Caki2 (cell line): Measurements from ENCODE around the gene PNPLA4. TPM values are rescaled to one million over a fixed set of nuclear protein-coding genes. Genes with fewer than 3 reads are reported as not detected.

Experiments
- DNase-seq: peaks from one replicate; pipeline ENCODE4 v3.0.0-alpha.2; 2015; ENCODE audit warnings: low read depth
- in situ Hi-C: cut with HindIII; loops from 2 replicates; pipeline ENCODE4 v1.10.0; 2016; ENCODE audit warnings: low sequenced_read_pairs, low pct_unique_long_range_greater_than_20kb, mixed read lengths
- total RNA-seq: library from RNA; depleted of rRNA; stranded (reverse); fragments of >200 nt; shearing (Covaris generic); gene quantifications from 2 replicates; pipeline ENCODE4 v1.2.3, GENCODE V29; 2014; ENCODE audit warnings: low replicate concordance; rRNA removed

Gene PNPLA4, protein sequence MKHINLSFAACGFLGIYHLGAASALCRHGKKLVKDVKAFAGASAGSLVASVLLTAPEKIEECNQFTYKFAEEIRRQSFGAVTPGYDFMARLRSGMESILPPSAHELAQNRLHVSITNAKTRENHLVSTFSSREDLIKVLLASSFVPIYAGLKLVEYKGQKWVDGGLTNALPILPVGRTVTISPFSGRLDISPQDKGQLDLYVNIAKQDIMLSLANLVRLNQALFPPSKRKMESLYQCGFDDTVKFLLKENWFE
- total RNA-seq = 26.7 and 39.2 TPM in 2 replicates

DNA sequence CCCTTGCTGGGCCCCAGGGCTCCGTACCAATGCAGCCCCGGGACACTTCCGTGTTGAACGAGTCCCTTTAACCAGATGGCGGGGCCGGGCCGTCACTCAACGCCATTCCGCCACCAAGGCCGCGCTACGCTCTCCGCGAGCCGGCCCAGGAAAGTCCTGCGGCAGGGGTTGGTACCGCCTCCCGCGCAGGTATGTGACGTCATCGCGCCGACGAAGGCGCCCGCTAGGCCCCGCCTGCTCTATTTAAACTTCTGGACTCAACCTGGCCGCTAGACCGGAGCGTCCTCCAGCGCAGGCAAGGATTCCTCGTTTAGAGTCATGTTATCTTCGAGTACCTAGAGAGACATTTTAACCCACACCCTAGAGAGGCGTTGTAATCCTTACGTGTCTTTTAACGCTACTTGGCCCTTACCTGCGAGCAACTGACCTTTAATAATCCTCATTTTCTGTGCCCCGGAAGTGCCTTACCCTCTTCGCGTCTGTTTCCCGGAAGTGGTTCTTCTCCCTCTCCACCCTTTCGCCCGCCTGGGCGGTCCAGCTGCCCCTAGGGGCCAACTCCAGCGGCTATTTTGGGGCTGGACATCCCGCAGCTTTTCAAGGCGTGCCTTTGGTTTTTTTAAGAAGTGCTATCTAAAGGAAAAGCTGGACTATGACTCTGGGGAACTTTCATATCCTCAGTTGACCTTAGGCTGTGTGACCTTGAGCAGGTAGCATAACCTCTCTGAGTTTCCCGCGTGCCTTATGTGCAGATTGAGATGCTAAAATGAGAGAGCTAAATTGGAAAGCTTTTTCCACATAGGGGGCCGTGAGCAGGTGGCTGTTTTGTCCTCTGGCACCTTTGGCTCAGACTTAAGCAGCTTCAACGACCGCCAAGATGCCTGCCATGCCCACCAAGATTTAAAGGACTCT, at the start of gene PNPLA4:
TSS of gene PNPLA4 (minus strand) at position 155 of the 909 bp plus-strand sequence. CDS start 1,294 bp downstream, outside the sequence.
- in situ Hi-C loops = no loop called here

DNA sequence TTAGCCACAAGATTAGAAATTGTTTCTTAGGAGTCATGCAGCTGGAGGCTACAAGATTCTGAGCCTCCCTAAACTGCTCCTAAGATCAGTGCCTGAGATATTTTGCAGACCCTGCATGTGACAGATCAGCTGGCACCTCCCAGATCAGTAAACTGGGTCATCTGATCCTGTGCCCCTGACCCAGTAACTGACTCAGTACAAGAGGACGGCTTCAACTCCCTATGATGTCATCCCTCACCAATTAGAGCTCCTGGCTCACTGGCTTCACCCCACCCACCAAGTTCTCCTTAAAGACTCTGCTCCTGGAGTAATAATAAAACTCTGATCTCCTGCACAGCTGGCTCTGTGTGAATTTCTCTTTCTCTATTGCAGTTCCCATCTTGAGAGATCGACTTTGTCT, 45.4 kb upstream of the PNPLA4 start:
- peak; percentile 1 for DNase-seq
- in situ Hi-C loops = no loop called here

More for the DNA sequence above, at the start of gene PNPLA4:
- DNase-seq = peak; percentile 86

DNA sequence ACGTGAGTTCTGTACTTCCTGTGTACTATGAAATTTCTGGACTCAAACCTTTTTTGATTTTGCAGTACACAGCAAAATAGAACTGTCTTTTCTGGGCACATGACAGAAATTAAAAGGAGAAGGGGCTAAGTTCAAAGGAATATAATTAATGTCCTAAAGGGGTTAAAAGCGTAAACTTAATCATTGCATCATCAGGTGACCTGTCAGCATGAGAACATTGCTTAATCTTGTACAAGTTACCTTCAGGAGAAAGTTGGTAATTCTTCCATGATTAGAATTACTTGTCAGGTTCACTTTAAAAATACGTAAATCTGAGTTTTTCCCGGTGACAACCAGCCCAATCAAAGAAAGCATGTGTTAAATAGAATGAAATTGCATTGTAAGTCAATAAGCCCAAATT, 43.2 kb upstream of the PNPLA4 start:
- in situ Hi-C loops = no loop called here
- no peak for DNase-seq

DNA sequence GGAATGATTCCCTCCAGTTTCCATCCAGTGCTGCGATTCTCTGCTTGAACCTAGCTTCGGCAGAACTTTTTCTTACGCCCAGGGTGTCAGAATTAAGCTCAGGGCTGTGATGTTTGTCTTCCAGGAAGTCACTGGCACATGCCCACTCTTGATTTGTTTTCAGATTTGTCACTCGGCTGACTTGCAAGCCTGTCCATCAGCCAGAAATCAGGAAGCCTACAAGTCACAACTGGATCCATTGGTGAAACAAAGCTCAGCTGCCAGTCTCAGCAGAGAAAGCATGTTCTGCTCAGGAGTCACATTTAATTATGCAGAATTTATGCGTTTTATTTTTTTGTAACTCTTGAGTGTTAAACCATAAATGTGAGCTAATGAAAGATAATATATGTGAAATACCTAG, 38.2 kb upstream of the PNPLA4 start:
- in situ Hi-C loops = no loop called here
- no peak for DNase-seq

DNA sequence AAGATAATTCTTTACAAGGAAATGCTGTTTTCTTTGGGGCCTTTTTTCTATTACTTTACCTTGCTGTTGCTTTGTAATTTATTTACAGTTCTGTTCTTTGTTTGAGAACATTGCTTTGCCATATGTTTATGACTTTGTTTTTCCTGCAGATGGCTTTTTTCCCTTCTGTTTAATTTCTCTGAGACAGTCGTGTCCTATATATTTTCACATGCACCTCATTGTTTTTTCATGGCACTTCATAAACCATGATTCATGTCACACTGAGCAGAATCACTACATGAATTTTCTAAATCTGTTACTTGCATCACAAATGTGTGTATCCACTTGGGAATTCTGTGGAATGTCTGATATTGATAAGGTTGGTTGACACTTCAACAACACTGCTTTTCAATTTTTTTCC, 33.0 kb upstream of the PNPLA4 start:
- in situ Hi-C loops = no loop called here
- no peak for DNase-seq

DNA sequence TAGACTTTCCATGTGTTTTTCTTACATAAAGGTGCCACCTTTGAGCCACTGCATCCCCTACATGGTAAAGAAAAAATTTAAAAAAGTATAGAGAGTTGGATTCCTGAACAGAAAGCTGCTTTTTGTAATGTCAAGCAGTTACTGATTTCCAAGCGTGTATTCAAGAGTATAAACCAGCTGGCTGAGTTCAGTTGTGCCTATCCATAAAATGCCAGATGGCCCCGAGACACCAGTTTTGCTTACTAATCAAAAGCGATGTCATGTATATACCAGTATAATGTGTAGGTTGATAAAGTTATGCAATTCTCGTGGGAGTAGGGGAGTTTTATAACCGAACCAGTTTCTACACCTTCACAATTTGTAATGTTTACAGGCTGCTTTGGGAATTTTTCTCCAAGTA, 26.2 kb upstream of the PNPLA4 start:
- DNase-seq = no peak
- in situ Hi-C loops = no loop called here

DNA sequence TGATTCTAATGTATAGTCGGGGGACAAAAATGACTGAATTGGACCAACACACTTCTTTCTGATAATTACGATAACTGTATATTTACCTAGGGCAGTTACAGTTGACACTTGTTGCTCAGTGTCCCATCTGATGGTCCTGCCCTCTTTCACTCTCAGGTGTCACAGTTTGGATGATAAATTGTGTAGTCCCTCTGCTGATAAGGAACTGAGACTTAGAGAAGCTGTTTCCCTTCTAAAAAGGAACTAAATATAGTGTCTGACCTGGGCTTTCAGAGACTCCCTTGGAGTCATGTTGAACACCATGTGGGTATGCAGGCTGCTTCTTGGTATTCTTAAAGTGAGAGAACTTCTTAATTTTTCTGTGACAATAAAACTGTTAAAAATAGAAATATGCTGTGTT, 23.7 kb upstream of the PNPLA4 start:
- DNase-seq = no peak
- in situ Hi-C loops = no loop called here

DNA sequence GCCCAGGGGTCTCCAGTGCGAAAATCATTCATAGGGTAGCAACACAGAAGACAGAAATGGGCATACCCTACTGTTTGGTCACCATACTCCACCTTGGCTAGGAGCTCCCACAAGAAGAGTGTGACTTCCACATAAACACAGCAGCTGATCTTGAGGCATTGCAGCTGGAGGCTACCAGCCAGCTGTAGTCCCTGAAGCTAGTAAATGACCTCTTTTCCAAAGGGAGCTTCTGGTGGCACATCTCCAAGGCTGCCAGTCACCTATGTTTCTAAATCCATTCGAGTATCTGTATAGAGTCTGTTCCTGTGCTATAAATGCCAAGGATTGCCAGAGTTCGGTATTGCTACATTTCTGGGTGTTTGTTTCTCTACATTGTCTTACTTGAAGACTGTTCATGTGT, 21.3 kb upstream of the PNPLA4 start:
- in situ Hi-C loops = no loop called here
- DNase-seq = no peak

DNA sequence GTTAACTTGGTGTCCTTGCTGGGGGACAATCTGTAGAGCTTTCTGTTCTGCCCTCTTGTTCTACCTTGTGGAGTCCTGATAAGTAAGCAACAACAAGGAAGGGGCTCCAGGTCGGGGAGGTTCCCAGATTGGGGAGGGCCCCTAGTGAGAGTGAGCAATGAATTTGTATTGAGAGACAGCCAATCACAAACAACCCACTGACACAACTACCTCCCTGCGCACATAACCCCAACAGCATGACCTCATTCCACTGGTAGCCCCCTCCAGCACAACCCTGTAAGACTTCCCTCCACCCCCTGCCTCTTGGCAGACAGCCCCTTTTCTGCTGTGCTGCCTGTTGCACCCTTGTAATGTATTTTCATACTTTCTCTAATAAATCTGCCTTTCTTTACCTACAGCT, 19.7 kb upstream of the PNPLA4 start:
- in situ Hi-C loops = no loop called here
- no peak for DNase-seq

DNA sequence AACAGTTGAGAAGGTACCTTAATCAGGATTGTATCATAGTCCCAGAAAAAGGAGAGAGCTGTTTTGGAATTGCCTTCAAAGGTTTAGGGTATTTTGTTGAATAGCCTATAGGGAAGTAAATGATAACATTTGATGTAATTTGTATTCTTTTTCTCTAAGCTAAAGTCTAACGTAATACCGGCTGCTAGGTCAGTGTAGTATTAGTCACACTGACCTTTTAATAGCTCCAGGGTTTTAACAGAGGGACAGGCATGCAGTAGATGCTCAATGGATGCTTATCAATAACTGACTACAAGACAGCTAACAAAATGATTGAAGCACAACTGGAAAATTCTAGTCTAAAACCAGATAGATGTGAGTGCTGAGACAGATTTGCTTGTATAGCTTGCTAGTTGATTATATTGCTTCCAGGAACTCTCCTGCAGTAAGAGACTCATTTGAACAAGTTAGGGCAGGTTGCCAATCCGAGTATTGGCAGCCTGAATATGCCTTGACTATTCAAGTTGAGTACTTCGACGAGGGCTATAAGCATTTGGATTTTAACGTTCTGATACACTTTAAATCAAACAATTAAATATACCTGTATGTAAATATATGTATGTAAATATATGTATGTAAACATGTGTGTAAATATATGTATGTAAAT, 16.5 kb upstream of the PNPLA4 start:
- in situ Hi-C loops = no loop called here
- no peak for DNase-seq

DNA sequence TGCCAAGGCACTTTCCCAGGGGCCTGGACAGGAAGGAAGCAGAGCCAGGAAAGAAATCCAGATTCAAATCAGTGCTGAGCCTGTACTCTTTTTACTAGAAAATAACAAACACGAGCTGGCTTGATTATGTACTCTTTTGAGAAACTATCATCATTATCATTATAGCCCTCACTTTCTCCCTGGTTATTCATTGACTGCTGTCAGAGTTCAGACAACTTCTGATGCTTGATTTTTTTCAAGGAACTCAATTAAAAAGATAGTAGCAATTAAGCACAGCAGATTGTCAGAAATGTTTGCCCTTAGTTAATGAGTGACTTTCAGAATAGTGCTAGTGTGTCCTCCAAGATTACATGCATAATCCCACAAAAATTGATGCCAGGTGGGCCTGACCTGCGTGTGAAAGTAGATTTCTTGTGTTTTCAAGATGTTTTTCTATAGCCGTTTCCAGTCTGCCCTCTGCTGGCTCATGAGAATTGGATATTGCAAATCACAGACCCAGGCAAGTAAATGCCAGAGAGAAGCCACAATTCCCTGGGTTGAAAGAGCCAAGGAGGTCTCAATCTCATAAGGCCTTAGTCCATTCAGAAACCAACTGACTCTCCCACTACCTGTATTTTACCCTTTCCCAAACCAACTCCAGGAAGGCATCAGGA, 14.3 kb upstream of the PNPLA4 start:
- in situ Hi-C loops = no loop called here
- peak; percentile 6 for DNase-seq

DNA sequence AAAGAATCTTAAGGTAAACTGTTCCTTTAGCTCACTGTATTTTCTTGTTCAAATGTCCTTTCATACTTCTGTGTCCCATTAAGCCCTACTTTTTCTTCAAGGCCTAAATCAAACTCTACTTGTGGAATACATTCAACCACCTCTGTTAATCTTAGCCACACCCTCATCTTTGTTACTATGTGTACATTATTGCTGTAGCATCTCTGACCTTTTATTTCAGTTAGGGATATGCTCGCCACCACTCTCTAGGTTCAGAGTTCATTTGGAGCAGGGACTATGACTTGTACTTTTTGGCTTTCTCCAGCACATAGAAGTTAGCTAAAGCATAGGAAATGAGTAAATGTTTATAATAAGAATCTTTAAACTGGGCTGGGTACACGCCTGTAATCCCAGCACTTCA, 6.8 kb upstream of the PNPLA4 start:
- DNase-seq = no peak
- in situ Hi-C loops = no loop called here

DNA sequence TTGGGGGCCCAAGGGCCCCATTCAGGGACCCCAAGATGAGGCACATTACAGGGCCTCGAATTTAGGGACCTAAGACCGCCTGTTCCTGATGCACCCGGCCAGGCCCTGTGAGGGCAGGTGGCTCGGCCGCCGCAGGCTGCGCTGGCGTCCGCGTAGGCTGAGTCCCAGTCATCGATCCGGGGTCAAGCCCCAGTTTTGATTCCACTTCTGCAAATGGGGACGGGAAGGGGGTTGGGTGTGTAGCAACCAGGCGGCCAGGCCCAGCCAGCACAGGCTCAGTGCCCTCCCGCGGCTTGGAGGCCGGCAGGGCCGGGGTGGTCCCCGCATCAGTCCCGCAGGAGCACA, 327 bp downstream of the PNPLA4 start:
- DNase-seq = no peak

DNA sequence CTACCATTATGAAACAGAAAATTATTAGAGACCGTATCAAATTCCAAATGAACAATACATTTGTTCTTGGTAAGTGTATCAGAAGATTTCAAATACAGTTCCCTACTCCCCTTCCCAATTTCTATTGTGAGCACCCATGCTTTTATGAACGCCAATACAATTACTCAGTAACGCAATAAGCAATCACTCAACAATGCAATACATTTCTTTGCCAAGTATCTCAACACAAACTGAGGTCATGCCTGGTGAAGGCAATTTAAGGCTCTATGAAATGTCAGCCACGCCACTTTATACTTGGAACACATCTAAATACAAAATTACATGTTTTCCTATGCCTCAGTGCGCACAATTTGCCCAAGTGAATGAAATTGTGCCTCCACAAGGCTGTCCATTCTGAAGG, 712 bp downstream of the PNPLA4 start:
- in situ Hi-C loops = no loop called here

More for the DNA sequence above, 327 bp downstream of the PNPLA4 start:
- in situ Hi-C loops = no loop called here

DNA sequence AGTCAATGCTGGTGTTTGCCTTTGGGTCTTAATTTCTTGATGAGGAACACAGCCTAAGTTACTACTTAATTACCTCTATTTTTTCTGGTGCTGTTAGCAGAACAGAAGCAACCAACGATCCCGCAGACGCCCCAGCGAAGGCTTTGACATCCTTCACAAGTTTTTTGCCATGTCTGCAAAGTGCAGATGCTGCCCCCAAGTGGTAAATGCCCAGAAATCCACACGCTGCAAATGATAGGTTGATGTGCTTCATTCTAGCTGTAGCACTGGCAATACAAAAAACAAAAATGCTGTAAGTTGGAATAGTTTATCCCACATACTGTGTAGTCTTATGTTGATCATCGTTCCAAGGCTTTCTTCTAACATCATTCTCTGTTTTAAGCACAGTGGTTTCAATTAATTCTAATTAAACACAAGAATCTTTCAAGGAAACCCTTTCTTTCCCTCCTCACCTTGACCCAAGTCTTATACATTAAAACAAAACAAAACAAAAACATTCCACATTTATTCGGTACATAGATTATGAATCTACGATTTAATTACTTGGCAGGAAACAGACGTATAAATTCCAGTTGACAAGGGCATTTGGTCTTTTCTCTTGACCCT, 1.2 kb downstream of the PNPLA4 start:
- in situ Hi-C loops = no loop called here
- peak; percentile 38 for DNase-seq

More for the DNA sequence above, 712 bp downstream of the PNPLA4 start:
- no peak for DNase-seq

DNA sequence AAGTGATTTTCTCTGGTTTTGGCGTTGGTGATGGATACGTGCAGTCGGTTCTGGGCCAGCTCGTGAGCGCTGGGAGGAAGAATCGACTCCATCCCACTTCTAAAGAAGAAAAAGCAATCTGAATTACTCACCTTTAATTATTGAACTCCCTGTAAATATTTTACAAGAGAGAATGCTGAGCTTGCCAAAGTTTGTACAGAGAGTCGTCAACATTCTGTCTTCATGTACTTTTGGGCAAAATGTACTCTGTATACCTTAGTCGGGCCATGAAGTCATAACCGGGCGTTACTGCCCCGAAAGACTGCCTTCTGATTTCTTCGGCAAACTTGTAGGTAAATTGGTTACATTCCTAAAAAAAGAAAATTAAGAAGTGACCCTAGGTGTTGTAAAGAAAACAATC, 5.5 kb downstream of the PNPLA4 start:
- in situ Hi-C loops = no loop called here
- no peak for DNase-seq

DNA sequence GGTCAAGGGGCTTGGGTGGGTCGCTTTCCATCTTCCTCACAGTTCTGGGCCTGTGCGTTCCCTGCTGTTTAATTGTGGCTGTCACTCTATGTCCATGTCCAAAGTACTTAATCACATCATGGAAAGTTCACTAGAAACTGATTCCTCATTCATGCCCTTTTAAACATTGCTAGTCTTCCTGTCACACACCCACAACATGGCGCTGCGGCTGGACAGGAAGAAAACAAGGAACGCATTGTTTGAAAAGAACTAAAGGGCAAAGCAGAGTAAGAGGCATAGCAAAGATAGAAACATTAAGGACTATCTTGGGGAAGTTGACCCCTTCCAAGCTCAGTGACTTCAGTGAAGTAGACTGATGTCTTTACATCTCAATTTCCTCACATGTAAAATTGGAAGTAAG, 18.4 kb downstream of the PNPLA4 start:
- no peak for DNase-seq
- in situ Hi-C loops = no loop called here

DNA sequence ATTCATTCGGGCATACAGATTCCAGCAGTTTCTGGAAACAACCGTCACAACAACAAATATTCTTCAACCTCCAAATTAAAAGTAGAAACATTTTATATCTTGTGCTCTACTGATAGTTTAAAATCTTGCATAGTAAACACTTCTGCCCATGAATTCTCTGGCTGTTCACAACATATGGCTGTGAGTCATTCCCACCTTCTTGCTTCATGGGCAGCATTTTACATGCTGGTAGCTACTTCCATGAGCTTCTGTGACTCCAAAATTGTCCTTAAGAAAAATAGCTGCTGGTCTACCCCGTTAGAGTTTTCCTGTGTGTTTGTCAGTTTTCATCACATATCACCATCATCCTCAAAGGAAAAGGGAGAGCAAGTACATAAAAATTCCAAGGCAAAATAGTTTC, 22.7 kb downstream of the PNPLA4 start:
- in situ Hi-C loops = no loop called here
- no peak for DNase-seq
